ENCODE measurements around the gene OVCH2. TPM values are rescaled to one million over a fixed set of nuclear protein-coding genes. Genes with fewer than 3 reads are reported as not detected.

The OVCH2 gene
- total and polyA plus RNA-seq, 2 experiments from 2014 or later: 0.42 to 1.3 TPM

GRCh38 chr11:7642747-7643146, 63.5 kb downstream of the OVCH2 start:
- H2AFZ ChIP-seq: no peak overlapping the region
- no peak for ATAC-seq
- H3K27me3 ChIP-seq (ENCODE audit: insufficient read depth): no peaks in the 10 kb centered on the region
- Mint-ChIP-seq H3K9me3 (no peaks in the 10 kb centered on the region), H3K27ac (no peak overlapping the region), H3K4me3 (no peak overlapping the region), H3K36me3 (ENCODE audit: low read depth) (peaks cover 5% of the 10 kb centered on the region; the same call in 2 of the 3 replicates), H3K27me3 (ENCODE audit: insufficient read depth, low read depth, poor library complexity) (peaks cover 3% of the 10 kb centered on the region), H3K4me1 (peaks cover 20% of the 10 kb centered on the region)
- no peak overlapping the region for H3K4me2 ChIP-seq
- H3K4me1 ChIP-seq (ENCODE audit: insufficient read depth): no peaks in the 10 kb centered on the region
- H3K27ac ChIP-seq (ENCODE audit: low read depth): no peak overlapping the region
- no peak overlapping the region for H3K4me3 ChIP-seq
- H3K79me2 ChIP-seq (replicated peaks; ENCODE audit: insufficient read depth): no peaks in the 10 kb centered on the region
- H3K9me2 ChIP-seq (ENCODE audit: insufficient read depth): peaks cover 6% of the 10 kb centered on the region; the same call in 1 of the 2 replicates
- no peaks in the 10 kb centered on the region for H4K20me1 ChIP-seq (replicated peaks; ENCODE audit: insufficient read depth)
- no peaks in the 10 kb centered on the region for H3K36me3 ChIP-seq (ENCODE audit: insufficient read depth)
- TF ChIP-seq EZH2 (IDR thresholded peaks at IDR 0.05; ENCODE audit: low read depth, unreplicated experiment) (no peak), EZH2phosphoT487 (IDR thresholded peaks at IDR 0.05; ENCODE audit: unreplicated experiment) (no peak), ZNF331 (CRISPR knock-in tag; IDR thresholded peaks at IDR 0.05; ENCODE audit: low read depth) (no peak), CREB1 (CRISPR knock-in tag; IDR thresholded peaks at IDR 0.05; ENCODE audit: low read depth) (no peak), REST (IDR thresholded peaks at IDR 0.05; ENCODE audit: unreplicated experiment) (no peak), ZNF462 (CRISPR knock-in tag; IDR thresholded peaks at IDR 0.05) (no peak), CTCF (conservative IDR thresholded peaks at IDR 0.05; ENCODE audit: low read depth in 2 of 2) (no peak), ETS1 (IDR thresholded peaks at IDR 0.05) (no peak), STAT1 (IDR thresholded peaks at IDR 0.05; ENCODE audit: unreplicated experiment) (no peak), POLR2AphosphoS5 (IDR thresholded peaks at IDR 0.05; ENCODE audit: low read depth) (no peak), JUNB (IDR thresholded peaks at IDR 0.05; ENCODE audit: unreplicated experiment) (no peak), NANOG (IDR thresholded peaks at IDR 0.05; ENCODE audit: borderline replicate concordance) (no peak), ZNF114 (CRISPR knock-in tag; IDR thresholded peaks at IDR 0.05) (no peak)
- no peak for DNase-seq (ENCODE audit: low spot score)
- H3F3A ChIP-seq (replicated peaks; ENCODE audit: low read depth): no peaks in the 10 kb centered on the region
